Subcutaneous adipose tissue (tissue), 4 donors: ENCODE results near the gene SLCO1C1. TPM values are rescaled to one million over a fixed set of nuclear protein-coding genes. Genes with fewer than 3 reads are reported as not detected.

Experiments
- CTCF ChIP-seq: fragments of 450-650 bp; IDR thresholded peaks from one replicate; pipeline ENCODE4 v1.5.1; 2016; ENCODE audit warnings: low read depth, mild to moderate bottlenecking, control low read depth, antibody characterized with exemption, moderate library complexity
- total RNA-seq, 4 donors: library from RNA; depleted of rRNA; stranded (reverse); fragments of >200 nt; gene quantifications; one replicate each; pipeline ENCODE4 v1.1.0, GENCODE V29; 2016

Gene SLCO1C1
- total RNA-seq, 4 donors from 2014 or later, result 0.22 to 2.1 (median 1.8) TPM; not detected in 1

GRCh38 chr12:20722142-20722541, 27.0 kb downstream of the SLCO1C1 start:
- no peak for TF ChIP-seq CTCF

- no peak for TF ChIP-seq CTCF
Measured at GRCh38 chr12:20731274-20731673, 36.1 kb downstream of the SLCO1C1 start.

GRCh38 chr12:20740972-20741371, 45.8 kb downstream of the SLCO1C1 start:
- no peak for TF ChIP-seq CTCF

GRCh38 chr12:20748198-20748597, 53.1 kb downstream of the SLCO1C1 start:
- no peak for TF ChIP-seq CTCF

GRCh38 chr12:20751046-20751445, 55.9 kb downstream of the SLCO1C1 start:
- no peak for TF ChIP-seq CTCF

GRCh38 chr12:20777420-20777819, 82.3 kb downstream of the SLCO1C1 start:
- TF ChIP-seq CTCF, result no peak

- no peak for TF ChIP-seq CTCF
Measured at GRCh38 chr12:20778969-20779368, 83.8 kb downstream of the SLCO1C1 start.
